ENCODE results near the gene GOLGA8G. TPM values are rescaled to one million over a fixed set of nuclear protein-coding genes. Genes with fewer than 3 reads are reported as not detected.
"Not testable (repeated sequence)": the region's sequence is repeated elsewhere in the genome, so short reads cannot be mapped to it uniquely, and the experiment has no call there.

Gene GOLGA8G, protein sequence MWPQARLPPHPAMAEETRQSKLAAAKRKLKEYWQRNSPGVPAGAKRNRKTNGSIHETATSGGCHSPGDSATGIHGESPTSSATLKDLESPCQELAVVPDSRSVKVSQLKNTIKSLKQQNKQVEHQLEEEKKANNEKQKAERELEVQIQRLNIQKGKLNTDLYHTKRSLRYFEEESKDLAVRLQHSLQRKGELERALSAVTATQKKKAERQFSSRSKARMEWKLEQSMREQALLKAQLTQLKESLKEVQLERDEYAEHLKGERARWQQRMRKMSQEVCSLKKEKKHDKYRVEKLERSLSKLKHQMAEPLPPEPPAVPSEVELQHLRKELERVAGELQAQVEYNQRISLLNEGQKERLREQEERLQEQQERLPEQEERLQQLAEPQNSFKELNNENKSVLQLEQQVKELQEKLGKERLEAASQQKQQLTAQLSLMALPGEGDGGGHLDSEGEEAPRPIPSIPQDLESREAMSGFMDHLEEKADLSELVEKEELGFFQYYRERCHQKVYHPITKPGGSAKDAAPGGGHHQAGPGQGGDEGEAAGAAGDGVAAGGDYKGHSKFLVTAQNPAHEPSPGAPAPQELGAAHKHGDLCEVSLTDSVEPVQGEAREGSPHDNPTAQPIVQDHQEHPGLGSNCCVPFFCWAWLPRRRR
- not detected in 2 replicates for total RNA-seq
- 0.16 TPM for polyA plus RNA-seq (2012)

DNA sequence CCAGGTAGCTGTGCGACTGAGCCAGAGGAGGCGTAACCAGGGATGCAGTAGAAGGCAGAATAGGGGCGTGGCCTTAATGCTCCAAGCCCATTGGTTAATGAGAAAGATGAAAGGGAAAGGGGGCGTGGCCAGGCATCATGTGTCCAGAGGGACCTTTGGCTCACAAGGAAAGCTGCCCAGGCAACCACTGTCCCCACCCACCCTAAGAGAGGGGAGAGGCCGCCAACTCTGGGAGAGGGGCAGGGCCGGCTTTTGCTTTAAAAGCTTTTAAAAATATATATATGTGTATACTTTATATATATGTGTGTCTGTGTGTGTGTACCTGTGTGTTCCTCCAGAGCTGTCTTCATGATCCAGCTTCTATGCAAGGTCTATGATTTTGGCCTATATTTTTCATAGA, at the start of gene GOLGA8G:
Gene GOLGA8G (minus strand): TSS at position 18 of the 400 bp plus-strand sequence. CDS start 62 bp downstream, outside the sequence.
- DNase-seq (ENCODE audit: low read depth), result not testable (repeated sequence)

- not testable (repeated sequence) for DNase-seq (ENCODE audit: low read depth)
These were observed 40.6 kb upstream of the GOLGA8G start for GRCh38 chr15:28573351-28573750.

GRCh38 chr15:28553268-28553667, 20.5 kb upstream of the GOLGA8G start, which contains the start of gene GOLGA6L25:
TSS of gene GOLGA6L25 (plus strand) at chr15:28553568. CDS start at chr15:28553629, 61 bp downstream.
- not testable (repeated sequence) for DNase-seq (ENCODE audit: low read depth)

GRCh38 chr15:28515208-28515607, 17.6 kb downstream of the GOLGA8G start:
- DNase-seq (ENCODE audit: low read depth), result not testable (repeated sequence)

DNA sequence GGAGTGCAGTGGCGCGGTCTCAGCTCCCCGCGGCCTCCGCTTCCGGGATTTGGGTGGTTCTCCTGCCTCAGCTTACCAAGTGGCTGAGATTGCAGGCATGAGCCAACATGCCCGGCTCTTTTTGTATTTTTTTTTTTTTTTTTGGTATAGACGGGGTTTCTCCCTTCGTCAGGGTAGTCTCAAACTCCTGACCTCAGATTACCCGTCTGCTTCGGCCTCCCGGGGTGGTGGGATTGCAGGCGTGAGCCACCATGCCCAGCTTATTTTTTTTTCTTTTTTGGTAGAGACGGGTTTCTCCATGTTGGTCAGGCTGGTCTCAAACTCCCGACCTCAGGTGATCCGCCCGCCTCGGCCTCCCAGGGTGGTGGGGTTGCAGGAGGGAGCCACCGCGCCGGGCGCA, 18.6 kb downstream of the GOLGA8G start:
- DNase-seq (ENCODE audit: low read depth), result not testable (repeated sequence)

GRCh38 chr15:28508217-28508889, 24.4 kb downstream of the GOLGA8G start:
- not testable (repeated sequence) for DNase-seq (ENCODE audit: low read depth)

DNA sequence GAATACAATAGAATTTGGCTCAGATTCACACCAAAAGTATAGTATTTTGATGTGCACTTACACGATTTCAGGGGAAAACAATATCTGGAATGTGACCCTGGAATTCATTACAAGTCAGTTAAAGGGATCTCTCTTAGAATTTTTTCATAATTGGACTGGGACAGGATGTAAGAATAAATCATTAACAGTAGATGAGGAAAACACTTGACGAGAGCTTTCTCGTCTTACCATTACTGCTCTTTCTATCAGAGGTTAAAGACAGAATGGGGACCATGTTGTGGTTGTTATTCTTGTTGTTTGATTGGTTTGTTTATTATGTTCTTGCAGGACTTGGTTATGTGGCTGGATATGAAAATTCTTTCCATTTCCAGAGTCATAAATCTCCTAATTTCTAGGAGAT, 51.4 kb downstream of the GOLGA8G start:
- not testable (repeated sequence) for DNase-seq (ENCODE audit: low read depth)

Small RNAs within 50 kb of the gene (microRNA-seq; reads per million reads assigned to microRNA genes)
- not detected for gene MIR4509-3

Other genes with a start within 250 kb of the GOLGA8G start
- 39.1 and 44.1 TPM in 2 replicates for gene HERC2, start 210.8 kb downstream of the GOLGA8G start, total RNA-seq
- gene GOLGA6L24, start 174.9 kb downstream of the GOLGA8G start, total RNA-seq, result not detected in 2 replicates
- gene GOLGA8F, start 154.3 kb downstream of the GOLGA8G start, total RNA-seq, result not detected in 2 replicates
- gene GOLGA6L25, start 20.6 kb upstream of the GOLGA8G start, total RNA-seq, result not detected in 2 replicates
- gene GOLGA8M, start 179.4 kb upstream of the GOLGA8G start, total RNA-seq, result 0.64 TPM in 1 of 2 replicates, not detected in the other

Measured in myocyte (in vitro differentiated cells).